OCI-LY7 (cell line): Measurements from ENCODE around the gene ARHGAP24. TPM values are rescaled to one million over a fixed set of nuclear protein-coding genes. Genes with fewer than 3 reads are reported as not detected.

ENCODE experiments used
- BruUV-seq: library from RNA; stranded (reverse); fragments of 400-500 nt; replicated peaks from 2 replicates; lab custom pipeline; 2021; lab: Mats Ljungman, UMichigan
- CTCF ChIA-PET: fragments of 300-600 bp; sonication (Branson Sonifier 250); formaldehyde crosslinking; loops from one replicate; lab custom pipeline; 2022; ENCODE audit warnings: antibody characterized with exemption; ENCODE audit not compliant: unreplicated experiment; lab: Charles Lee
- POLR2A ChIA-PET: fragments of 300-600 bp; sonication (Branson Sonifier 250); formaldehyde crosslinking; loops from one replicate; lab custom pipeline; 2022; ENCODE audit warnings: antibody characterized with exemption; lab: Charles Lee
- DNase-seq: peaks from one replicate; pipeline ENCODE4 v3.0.0-alpha.2; 2015; ENCODE audit warnings: low spot score
- H2AFZ ChIP-seq: fragments of 200-600 bp; sonication (generic), shearing (Covaris generic); 2 replicates; pipeline ENCODE4 v1.6.1; 2014; ENCODE audit warnings: mild to moderate bottlenecking, antibody characterized with exemption, low read length, moderate library complexity
- H3K27ac ChIP-seq: fragments of 200-600 bp; sonication (generic); 2 replicates; pipeline ENCODE4 v1.5.1; 2014; ENCODE audit warnings: mixed run types, low read depth, mild to moderate bottlenecking, moderate library complexity, low read length, inconsistent platforms; ENCODE audit not compliant: poor library complexity, severe bottlenecking
- H3K36me3 ChIP-seq: fragments of 200-600 bp; sonication (generic); 2 replicates; pipeline ENCODE4 v1.6.1; 2014; ENCODE audit warnings: mild to moderate bottlenecking, antibody characterized with exemption, low read length, moderate library complexity, mixed read lengths; ENCODE audit not compliant: insufficient read depth
- H3K4me1 ChIP-seq: fragments of 200-600 bp; sonication (generic); 2 replicates; pipeline ENCODE4 v1.5.1; 2014; ENCODE audit warnings: mild to moderate bottlenecking, low read length; ENCODE audit not compliant: insufficient read depth, poor library complexity, severe bottlenecking
- H3K4me2 ChIP-seq: fragments of 200-600 bp; sonication (generic); 2 replicates; pipeline ENCODE4 v1.6.1; 2014; ENCODE audit warnings: mild to moderate bottlenecking, low read length
- H3K4me3 ChIP-seq: fragments of 200-600 bp; sonication (generic); 2 replicates; pipeline ENCODE4 v1.5.1; 2014; ENCODE audit warnings: mild to moderate bottlenecking, low read depth, low read length; ENCODE audit not compliant: poor library complexity, severe bottlenecking
- H3K79me2 ChIP-seq: fragments of 200-600 bp; sonication (generic); 2 replicates; pipeline ENCODE4 v1.6.1; 2016; ENCODE audit warnings: low read depth, mild to moderate bottlenecking, low read length, moderate library complexity, mixed read lengths; ENCODE audit not compliant: insufficient read depth
- H3K9me2 ChIP-seq: fragments of 200-600 bp; sonication (generic); 2 replicates; pipeline ENCODE4 v1.6.1; 2016; ENCODE audit warnings: mild to moderate bottlenecking, low read length, mixed read lengths; ENCODE audit not compliant: insufficient read depth
- H3K9me3 ChIP-seq: fragments of 200-600 bp; sonication (generic); 2 replicates; pipeline ENCODE4 v1.6.1; 2014; ENCODE audit warnings: mild to moderate bottlenecking, mixed run types, low read length, mixed read lengths
- H4K20me1 ChIP-seq: fragments of 200-600 bp; sonication (generic); 2 replicates; pipeline ENCODE4 v1.6.1; 2014; ENCODE audit warnings: mild to moderate bottlenecking, antibody characterized with exemption, low read length, moderate library complexity, mixed read lengths; ENCODE audit not compliant: insufficient read depth
- CTCF ChIP-seq: fragments of 200-600 bp; sonication (generic); conservative IDR thresholded peaks from 2 replicates; pipeline ENCODE4 v1.5.1; 2014; ENCODE audit warnings: mild to moderate bottlenecking, antibody characterized with exemption, low read length, moderate library complexity, mixed read lengths
- EZH2phosphoT487 ChIP-seq: fragments of 200-600 bp; sonication (generic); IDR thresholded peaks from 2 replicates; pipeline ENCODE4 v1.6.1; 2018; ENCODE audit warnings: low read depth, borderline replicate concordance, mild to moderate bottlenecking, mixed run types, antibody characterized with exemption, low read length, moderate library complexity, mixed read lengths
- intact Hi-C: fragments of 100-400 bp; cut with micrococcal nuclease; formaldehyde crosslinking; loops from one replicate; pipeline ENCODE4 v1.10.0; 2022; ENCODE audit not compliant: unreplicated experiment
- total RNA-seq, 2 experiments: library from RNA; depleted of rRNA in 1 of 2; stranded (reverse); fragments of >200 nt in 1 of 2; shearing (Covaris generic) in 1 of 2; gene quantifications; 2 replicates each; pipeline ENCODE4 v1.2.3, GENCODE V29; 2014 to 2022

Gene ARHGAP24
- total RNA-seq, 2 experiments from 2014 or later, result 0.88 to 4.4 TPM

- CTCF ChIA-PET, result no interaction called here
- no peaks in the 10 kb centered on the region for H4K20me1 ChIP-seq
- H3K79me2 ChIP-seq, result no peaks in the 10 kb centered on the region
- TF ChIP-seq CTCF (no peak), EZH2phosphoT487 (no peak)
- no peak overlapping the region for H2AFZ ChIP-seq
- intact Hi-C loops, result loop anchor here (5.0 kb wide), 1 partner anchor 812 kb away; no protein-coding TSS in a partner anchor
- H3K27ac ChIP-seq, result no peak overlapping the region
- no peak for DNase-seq
- H3K9me2 ChIP-seq, result no peaks in the 10 kb centered on the region
- BruUV-seq, result no TSS peak
- H3K9me3 ChIP-seq, result no peaks in the 10 kb centered on the region
- no peaks in the 10 kb centered on the region for H3K36me3 ChIP-seq
- no peak overlapping the region for H3K4me2 ChIP-seq
- no peak overlapping the region for H3K4me3 ChIP-seq
- no peaks in the 10 kb centered on the region for H3K4me1 ChIP-seq
- POLR2A ChIA-PET, result interaction anchor here (0.9 kb wide), 1 partner anchor 53 kb away, joined by 3 read pairs; no protein-coding TSS in a partner anchor
These were observed 480.8 kb downstream of the ARHGAP24 start for GRCh38 chr4:85955620-85956292.

- no peak overlapping the region for H3K4me3 ChIP-seq
- H3K36me3 ChIP-seq, result no peaks in the 10 kb centered on the region
- ChIA-PET POLR2A (interaction anchor here (0.6 to 0.9 kb wide), 2 partner anchors 53 to 886 kb away, joined by 3 to 4 read pairs; no protein-coding TSS in a partner anchor), CTCF (no interaction called here)
- no peak overlapping the region for H3K4me2 ChIP-seq
- intact Hi-C loops, result loop anchor here (5.0 kb wide), 1 partner anchor 811 kb away; no protein-coding TSS in a partner anchor
- H3K79me2 ChIP-seq, result no peaks in the 10 kb centered on the region
- no peaks in the 10 kb centered on the region for H3K4me1 ChIP-seq
- H4K20me1 ChIP-seq, result no peaks in the 10 kb centered on the region
- no peak for TF ChIP-seq EZH2phosphoT487
- TF ChIP-seq CTCF, result no peak
- no peak overlapping the region for H3K27ac ChIP-seq
- no peak overlapping the region for H2AFZ ChIP-seq
- no peaks in the 10 kb centered on the region for H3K9me3 ChIP-seq
- no peak for DNase-seq
- no peaks in the 10 kb centered on the region for H3K9me2 ChIP-seq
- BruUV-seq, result no TSS peak
These were observed 481.5 kb downstream of the ARHGAP24 start for GRCh38 chr4:85956293-85956945.

GRCh38 chr4:85961887-85962286 lies 486.9 kb downstream of the ARHGAP24 start:
- H3K27ac ChIP-seq, result no peak overlapping the region
- no peaks in the 10 kb centered on the region for H4K20me1 ChIP-seq
- no peaks in the 10 kb centered on the region for H3K4me1 ChIP-seq
- no peaks in the 10 kb centered on the region for H3K9me3 ChIP-seq
- intact Hi-C loops, result no loop called here
- H3K9me2 ChIP-seq, result no peaks in the 10 kb centered on the region
- no peak overlapping the region for H3K4me3 ChIP-seq
- H3K36me3 ChIP-seq, result no peaks in the 10 kb centered on the region
- no peak overlapping the region for H2AFZ ChIP-seq
- no TSS peak for BruUV-seq
- no peak overlapping the region for H3K4me2 ChIP-seq
- no peak for DNase-seq
- CTCF ChIA-PET, result no interaction called here
- POLR2A ChIA-PET, result interaction anchor here (0.7 kb wide), 1 partner anchor 10 kb away, joined by 3 read pairs; no protein-coding TSS in a partner anchor
- TF ChIP-seq CTCF, result no peak
- TF ChIP-seq EZH2phosphoT487, result no peak
- H3K79me2 ChIP-seq, result no peaks in the 10 kb centered on the region
